Skeletal muscle tissue (tissue), 4 donors: ENCODE measurements around the gene CAMKK1. TPM values are rescaled to one million over a fixed set of nuclear protein-coding genes. Genes with fewer than 3 reads are reported as not detected.
A peak's percentile ranks its signal among the peaks of the same experiment; 100 is the strongest.

Experiments used
- H3K27ac ChIP-seq: one replicate; pipeline ENCODE4 v1.7.0; 2013; ENCODE audit warnings: mild to moderate bottlenecking, low read depth, low read length, inconsistent platforms
- H3K27me3 ChIP-seq, 3 donors: one replicate each; pipeline ENCODE4 v1.7.0; 2013; ENCODE audit warnings: low read length in 3 of 3; ENCODE audit not compliant: control insufficient read depth in 3 of 3, insufficient read depth in 3 of 3
- H3K36me3 ChIP-seq, 3 donors: one replicate each; pipeline ENCODE4 v1.7.0; 2013; ENCODE audit warnings: low read length in 3 of 3; ENCODE audit not compliant: control insufficient read depth in 3 of 3, insufficient read depth in 3 of 3
- H3K4me1 ChIP-seq, 3 donors: one replicate each; pipeline ENCODE4 v1.7.0; 2013; ENCODE audit warnings: low read length in 3 of 3, mild to moderate bottlenecking in 3 of 3; ENCODE audit not compliant: control insufficient read depth in 3 of 3, insufficient read depth in 3 of 3
- H3K4me3 ChIP-seq, 3 donors: one replicate each; pipeline ENCODE4 v1.7.0; 2013; ENCODE audit warnings: low read length in 3 of 3
- H3K9ac ChIP-seq, 3 donors: one replicate each; pipeline ENCODE4 v1.7.0; 2013; ENCODE audit warnings: low read length in 3 of 3, mild to moderate bottlenecking in 3 of 3, moderate library complexity in 2 of 3, low read depth in 1 of 3
- H3K9me3 ChIP-seq, 3 donors: one replicate each; pipeline ENCODE4 v1.7.0; 2013; ENCODE audit warnings: low read length in 3 of 3; ENCODE audit not compliant: control insufficient read depth in 3 of 3
- total RNA-seq: library from RNA; depleted of rRNA; stranded (reverse); fragments of >200 nt; gene quantifications from one replicate; pipeline ENCODE4 v1.2.3, GENCODE V29; 2014
- donor health status: Osteomylitis.

CAMKK1 gene
- total RNA-seq, 1 donor from 2014 or later: 4.2 TPM

DNA sequence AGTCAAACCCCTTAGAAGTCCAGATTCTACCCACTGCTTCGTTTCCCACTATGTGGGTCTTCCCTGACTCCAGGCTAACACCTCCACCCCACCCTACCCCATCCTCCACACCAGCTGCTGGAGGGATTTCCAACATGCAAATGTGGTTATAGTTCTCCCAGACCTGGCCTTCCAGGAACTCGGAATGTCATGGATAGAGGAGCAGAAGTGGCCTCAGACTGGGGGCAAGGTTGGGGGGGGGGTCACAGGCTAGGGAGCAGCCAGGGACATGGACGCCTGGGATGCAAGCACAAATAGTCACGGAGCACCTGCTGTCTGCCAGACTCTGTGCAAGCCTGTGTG, 2.0 kb downstream of the CAMKK1 start:
- H3K9ac ChIP-seq: no peak overlapping the region
- no peaks in the 10 kb centered on the region for H3K27me3 ChIP-seq
- H3K9me3 ChIP-seq: no peaks in the 10 kb centered on the region
- no peak overlapping the region for H3K27ac ChIP-seq
- no peaks in the 10 kb centered on the region for H3K36me3 ChIP-seq
- no peak overlapping the region for H3K4me3 ChIP-seq
- H3K4me1 ChIP-seq: peaks cover 52 to 83% (median 79%) of the 10 kb centered on the region in 3 donors

DNA sequence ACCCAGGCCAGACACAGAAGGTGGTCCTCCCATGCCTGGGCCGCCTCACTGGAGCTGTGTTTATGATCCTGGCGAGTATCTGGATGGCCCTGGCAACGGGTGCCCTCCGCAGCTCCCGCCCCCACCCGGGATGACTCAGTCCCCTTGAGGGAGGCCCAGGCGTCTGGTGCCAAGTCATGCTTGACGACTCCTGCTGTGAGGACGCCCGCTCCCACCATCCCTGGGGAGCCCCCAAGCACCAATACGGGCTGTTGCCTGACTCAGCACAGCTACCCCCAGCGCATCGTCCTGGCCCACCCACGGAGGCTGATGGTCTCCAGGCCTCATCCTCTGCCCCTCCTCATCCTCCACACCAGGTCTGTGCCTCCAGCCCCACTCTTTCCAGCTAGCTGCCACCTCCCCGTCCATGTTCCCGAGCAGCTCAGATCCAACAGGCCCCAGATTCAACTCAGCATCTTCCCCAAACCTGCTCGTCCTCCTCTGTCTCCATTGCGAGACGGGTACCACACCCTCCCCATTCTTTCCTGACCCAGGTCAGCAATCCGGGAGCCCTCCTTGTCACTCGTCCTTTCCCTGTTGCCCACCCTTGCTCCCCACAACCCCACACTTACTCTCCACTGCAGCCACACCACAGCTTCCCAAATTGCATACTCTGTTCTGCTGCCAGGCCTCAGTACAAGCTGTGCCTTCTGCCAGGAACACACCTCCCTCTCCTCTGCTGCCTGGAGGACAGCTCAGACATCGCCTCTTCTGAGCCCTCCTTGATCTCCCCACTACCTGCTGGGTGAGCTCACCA, 2.6 kb downstream of the CAMKK1 start:
- Histone ChIP-seq H3K27me3 (no peaks in the 10 kb centered on the region), H3K4me3 (no peak overlapping the region), H3K27ac (peak overlapping the region; percentile 36), H3K4me1 (peaks cover 51 to 85% (median 83%) of the 10 kb centered on the region in 3 donors), H3K36me3 (no peaks in the 10 kb centered on the region), H3K9ac (no peak overlapping the region), H3K9me3 (no peaks in the 10 kb centered on the region)

DNA sequence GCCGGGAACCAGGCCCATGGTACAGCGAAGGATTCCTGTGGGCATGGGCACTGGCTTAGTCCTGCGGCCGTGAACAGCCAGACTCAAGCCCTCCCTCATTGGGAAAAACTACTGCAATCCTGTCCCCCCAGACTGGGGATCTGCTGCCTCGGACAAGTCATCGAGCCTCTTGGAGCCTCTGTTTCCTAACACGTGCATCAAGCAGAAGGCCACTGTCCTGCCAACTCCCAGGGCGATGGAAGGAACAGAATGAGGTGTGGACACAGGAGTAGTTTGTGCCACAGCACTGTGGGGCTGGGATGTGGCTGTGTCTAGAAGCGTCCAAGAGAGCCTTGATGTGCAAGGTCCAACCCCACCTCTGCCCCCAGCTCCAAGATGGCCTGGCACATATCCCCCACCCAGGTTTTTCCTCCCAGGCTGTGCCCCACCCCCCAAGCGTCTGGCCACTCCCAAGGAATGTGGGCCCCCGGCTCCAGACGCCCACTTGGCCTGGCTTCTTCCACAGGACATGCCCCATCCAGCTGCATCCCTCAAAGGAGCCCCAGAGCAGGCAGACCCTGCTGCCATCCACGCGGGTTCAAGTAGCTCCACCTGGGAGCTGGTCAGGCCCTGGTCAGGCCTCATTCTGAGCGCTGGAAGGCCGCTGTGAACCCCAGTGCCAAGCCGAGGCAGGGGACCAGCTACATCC, 3.4 kb downstream of the CAMKK1 start:
- Histone ChIP-seq H3K36me3 (peaks cover 0 to 6% (median 2%) of the 10 kb centered on the region in 3 donors), H3K9ac (peak overlapping the region in 1 of 3 donors; percentile 57), H3K9me3 (no peaks in the 10 kb centered on the region), H3K27me3 (no peaks in the 10 kb centered on the region), H3K4me3 (no peak overlapping the region), H3K4me1 (peaks cover 42 to 77% (median 75%) of the 10 kb centered on the region in 3 donors), H3K27ac (peak overlapping the region; percentile 83)

DNA sequence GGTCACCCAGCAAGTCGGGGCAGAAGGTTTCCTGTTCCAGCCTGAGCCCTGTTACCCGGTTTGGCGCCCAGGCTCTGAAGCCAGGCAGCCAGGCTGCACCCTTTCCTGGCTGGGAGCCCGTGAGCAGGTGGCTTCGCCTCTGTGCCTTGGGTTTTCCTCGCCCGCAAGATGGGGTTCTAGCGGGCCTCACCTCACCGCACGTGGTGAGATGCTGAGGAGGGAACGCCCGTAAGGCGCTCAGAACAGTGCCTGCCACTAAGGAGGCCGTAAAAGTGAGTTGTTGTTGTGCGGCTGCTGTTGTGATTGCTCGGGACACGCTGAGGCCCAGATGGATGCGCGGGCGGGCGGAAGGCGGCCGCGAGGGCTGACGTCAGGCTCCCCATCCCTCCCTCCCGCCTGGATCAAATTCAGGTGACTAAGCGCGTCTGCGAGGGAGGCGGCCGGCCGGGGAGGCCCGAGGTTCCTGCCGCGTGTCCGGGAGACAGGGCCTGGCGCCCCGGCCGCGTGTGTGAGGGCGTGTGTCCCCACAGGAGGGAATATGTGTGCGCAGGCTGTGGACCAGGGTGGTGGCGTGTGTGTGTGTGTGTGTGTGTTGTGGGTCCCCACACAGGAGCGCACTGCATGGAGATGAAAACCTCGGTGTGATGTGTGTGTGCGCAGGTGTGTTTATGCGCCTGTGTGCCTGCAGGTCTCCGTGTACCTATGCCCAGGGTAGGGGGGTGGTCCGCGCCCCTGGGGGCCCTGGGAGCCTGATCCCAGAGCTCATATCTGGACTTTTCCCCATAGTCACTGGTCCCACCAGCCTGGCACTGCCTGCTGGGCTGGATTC, 4.3 kb downstream of the CAMKK1 start:
- Histone ChIP-seq H3K9me3 (no peaks in the 10 kb centered on the region), H3K36me3 (peaks cover 0 to 13% (median 9%) of the 10 kb centered on the region in 3 donors), H3K27ac (peak overlapping the region; percentile 83), H3K9ac (peak overlapping the region in 2 of 3 donors; percentile 56 to 66), H3K4me3 (peak overlapping the region in 1 of 3 donors; percentile 35), H3K27me3 (no peaks in the 10 kb centered on the region), H3K4me1 (peaks cover 33 to 68% (median 66%) of the 10 kb centered on the region in 3 donors)

DNA sequence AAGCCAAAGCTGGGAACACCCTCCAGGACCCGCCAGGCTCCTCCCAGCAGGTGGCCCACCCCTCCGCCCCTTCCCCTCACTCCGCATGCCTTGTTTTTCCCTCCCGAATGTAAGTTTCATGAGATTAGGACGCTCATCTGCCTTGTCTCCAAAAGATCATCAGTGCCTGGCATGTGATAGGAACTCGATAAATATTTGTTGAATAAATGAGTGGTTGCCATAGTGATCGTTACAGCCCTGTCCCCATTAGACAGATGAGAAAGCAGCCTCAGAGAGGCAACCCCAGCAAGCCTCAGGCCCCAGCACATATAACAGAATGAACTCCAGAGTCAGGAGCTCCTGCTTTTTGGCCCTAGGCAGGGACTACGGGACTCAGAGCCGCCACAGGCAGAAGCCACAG, 5.0 kb downstream of the CAMKK1 start:
- no peaks in the 10 kb centered on the region for H3K27me3 ChIP-seq
- H3K4me3 ChIP-seq: no peak overlapping the region
- H3K9me3 ChIP-seq: no peaks in the 10 kb centered on the region
- H3K36me3 ChIP-seq: peaks cover 0 to 13% (median 9%) of the 10 kb centered on the region in 3 donors
- H3K4me1 ChIP-seq: peaks cover 30 to 64% (median 61%) of the 10 kb centered on the region in 3 donors
- H3K9ac ChIP-seq: peak overlapping the region; percentile 20 to 66 (median 56)
- peak overlapping the region; percentile 83 for H3K27ac ChIP-seq

DNA sequence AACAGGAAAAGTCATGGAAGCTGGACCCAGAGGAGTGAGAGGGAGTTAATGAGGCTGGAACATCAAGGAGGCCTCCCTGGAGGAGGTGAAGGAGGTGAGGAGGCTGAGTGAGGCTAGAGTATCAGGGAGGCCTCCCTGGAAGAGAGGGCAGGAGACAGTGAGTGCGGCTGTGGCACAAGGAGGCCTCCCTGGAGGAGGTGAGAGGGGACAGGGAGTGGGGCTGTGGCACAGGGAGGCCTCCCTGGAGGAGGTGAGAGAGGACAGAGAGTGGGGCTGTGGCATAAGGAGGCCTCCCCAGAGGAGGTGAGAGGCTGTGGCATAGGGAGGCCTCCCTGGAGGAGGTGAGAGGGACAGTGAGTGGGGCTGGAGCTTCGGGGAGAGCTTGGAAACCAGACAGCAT, 5.5 kb downstream of the CAMKK1 start:
- Histone ChIP-seq H3K4me3 (no peak overlapping the region), H3K9me3 (no peaks in the 10 kb centered on the region), H3K4me1 (peaks cover 30 to 64% (median 58%) of the 10 kb centered on the region in 3 donors), H3K9ac (no peak overlapping the region), H3K27ac (peak overlapping the region; percentile 83), H3K36me3 (peaks cover 0 to 13% (median 9%) of the 10 kb centered on the region in 3 donors), H3K27me3 (no peaks in the 10 kb centered on the region)

DNA sequence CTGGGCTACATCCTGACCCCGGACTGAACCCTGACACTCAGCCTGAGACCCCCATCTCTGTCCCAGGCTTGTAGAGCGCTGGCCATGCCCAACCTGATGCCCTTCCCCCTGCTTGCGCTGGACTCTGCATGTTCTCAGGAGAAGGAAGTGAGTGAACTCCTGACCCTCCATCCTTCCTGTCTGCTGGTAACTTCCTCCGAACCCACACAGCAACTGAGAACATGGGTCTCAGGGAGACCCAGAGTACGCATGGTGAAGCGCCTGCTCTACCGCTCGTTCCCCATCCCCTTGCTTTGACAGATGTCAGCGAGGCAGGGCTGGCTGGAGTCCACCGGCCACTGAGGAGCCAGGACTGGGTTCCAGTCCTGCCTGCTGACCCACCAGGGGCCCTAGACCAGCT, 6.1 kb downstream of the CAMKK1 start:
- H3K27ac ChIP-seq: peak overlapping the region; percentile 83
- peaks cover 26 to 60% (median 54%) of the 10 kb centered on the region in 3 donors for H3K4me1 ChIP-seq
- peaks cover 0 to 13% (median 9%) of the 10 kb centered on the region in 3 donors for H3K36me3 ChIP-seq
- H3K4me3 ChIP-seq: no peak overlapping the region
- H3K9ac ChIP-seq: no peak overlapping the region
- no peaks in the 10 kb centered on the region for H3K27me3 ChIP-seq
- no peaks in the 10 kb centered on the region for H3K9me3 ChIP-seq

DNA sequence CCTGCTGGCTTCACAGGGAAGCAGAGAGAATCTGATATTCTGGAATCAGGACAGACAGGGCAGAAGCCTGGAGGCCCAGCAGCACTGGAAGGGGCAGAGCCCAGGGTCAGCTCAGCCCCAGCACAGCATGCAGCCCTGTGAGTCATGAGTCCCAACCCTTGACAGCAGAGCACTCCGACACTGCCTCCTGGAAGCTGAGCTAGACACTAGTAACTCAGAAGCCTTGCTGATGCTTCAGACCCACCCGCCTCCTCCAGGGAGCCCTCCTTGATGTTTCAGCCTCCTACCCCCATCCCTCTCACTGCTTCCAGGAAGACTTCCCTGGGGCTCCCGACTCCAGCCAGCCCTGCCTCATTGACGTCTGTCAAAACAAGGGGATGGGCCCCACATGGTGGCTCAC, 6.9 kb downstream of the CAMKK1 start:
- H3K27ac ChIP-seq: no peak overlapping the region
- no peak overlapping the region for H3K4me3 ChIP-seq
- H3K9me3 ChIP-seq: no peaks in the 10 kb centered on the region
- peaks cover 0 to 13% (median 9%) of the 10 kb centered on the region in 3 donors for H3K36me3 ChIP-seq
- no peak overlapping the region for H3K9ac ChIP-seq
- peaks cover 24 to 53% (median 48%) of the 10 kb centered on the region in 3 donors for H3K4me1 ChIP-seq
- no peaks in the 10 kb centered on the region for H3K27me3 ChIP-seq

DNA sequence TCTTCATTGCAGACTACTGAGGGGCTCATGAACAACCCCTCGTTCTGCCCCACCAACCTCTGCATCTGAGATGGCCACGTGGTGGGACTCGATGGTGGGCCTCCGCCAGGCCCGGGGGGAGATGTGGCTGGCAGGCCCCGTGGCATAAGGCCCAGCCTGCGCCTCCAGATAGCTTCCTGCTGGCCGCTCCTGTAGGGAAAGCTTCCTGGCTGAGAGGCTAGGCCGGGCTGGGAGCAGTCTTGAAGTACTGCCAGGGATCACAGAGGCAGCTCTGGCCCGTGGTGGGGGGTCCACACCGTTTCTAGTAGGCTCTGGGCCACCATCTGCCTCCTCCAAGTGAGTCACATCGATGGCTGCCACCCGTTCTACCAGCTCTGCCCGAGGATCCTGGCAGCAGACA, 7.6 kb downstream of the CAMKK1 start:
- H3K27ac ChIP-seq: no peak overlapping the region
- H3K4me3 ChIP-seq: no peak overlapping the region
- H3K4me1 ChIP-seq: peaks cover 21 to 48% (median 43%) of the 10 kb centered on the region in 3 donors
- H3K27me3 ChIP-seq: no peaks in the 10 kb centered on the region
- no peaks in the 10 kb centered on the region for H3K9me3 ChIP-seq
- peaks cover 0 to 13% (median 9%) of the 10 kb centered on the region in 3 donors for H3K36me3 ChIP-seq
- no peak overlapping the region for H3K9ac ChIP-seq
